DOHH2 (cell line): ENCODE results near the gene KLRC2.
"Not testable (repeated sequence)": the region's sequence is repeated elsewhere in the genome, so short reads cannot be mapped to it uniquely, and the experiment has no call there.

Source experiments
- H3F3A ChIP-seq: fragments of 200-600 bp; sonication (generic), shearing (Covaris generic); 2 replicates; pipeline ENCODE4 v1.6.0; 2016; ENCODE audit warnings: antibody characterized with exemption, mild to moderate bottlenecking; ENCODE audit not compliant: control insufficient read depth, insufficient read depth
- H3K27ac ChIP-seq: fragments of 200-600 bp; sonication (generic); 2 replicates; pipeline ENCODE4 v1.5.1; 2014; ENCODE audit warnings: low read depth, mild to moderate bottlenecking, low read length, moderate library complexity
- H3K27me3 ChIP-seq: fragments of 200-600 bp; sonication (generic); 2 replicates; pipeline ENCODE4 v1.6.1; 2014; ENCODE audit warnings: mild to moderate bottlenecking, low read length, mixed read lengths; ENCODE audit not compliant: control insufficient read depth
- H3K36me3 ChIP-seq: fragments of 200-600 bp; sonication (generic); 2 replicates; pipeline ENCODE4 v1.6.1; 2014; ENCODE audit warnings: mild to moderate bottlenecking, low read length, moderate library complexity, mixed read lengths; ENCODE audit not compliant: control insufficient read depth
- H3K4me1 ChIP-seq: fragments of 200-600 bp; sonication (generic); 2 replicates; pipeline ENCODE4 v1.6.1; 2014; ENCODE audit warnings: mild to moderate bottlenecking, low read length, mixed read lengths; ENCODE audit not compliant: control insufficient read depth
- H3K4me2 ChIP-seq: fragments of 200-600 bp; sonication (generic); 2 replicates; pipeline ENCODE4 v1.6.0; 2014; ENCODE audit warnings: mild to moderate bottlenecking, low read length, moderate library complexity
- H3K4me3 ChIP-seq: fragments of 200-600 bp; sonication (generic); 2 replicates; pipeline ENCODE4 v1.5.1; 2014; ENCODE audit warnings: mild to moderate bottlenecking, low read length, mixed read lengths
- H3K79me2 ChIP-seq: fragments of 200-600 bp; sonication (generic); 2 replicates; pipeline ENCODE4 v1.6.1; 2014; ENCODE audit warnings: mild to moderate bottlenecking, low read length, mixed read lengths; ENCODE audit not compliant: control insufficient read depth
- H3K9me2 ChIP-seq: fragments of 200-600 bp; sonication (generic); replicated peaks from 2 replicates; pipeline ENCODE4 v1.6.1; 2014; ENCODE audit warnings: mild to moderate bottlenecking, low read length, mixed read lengths; ENCODE audit not compliant: control insufficient read depth
- H3K9me3 ChIP-seq: fragments of 200-600 bp; sonication (generic); 2 replicates; pipeline ENCODE4 v1.6.1; 2014; ENCODE audit warnings: antibody characterized with exemption, low read length, mixed read lengths; ENCODE audit not compliant: control insufficient read depth, insufficient read depth
- H4K20me1 ChIP-seq: fragments of 200-600 bp; sonication (generic); 2 replicates; pipeline ENCODE4 v1.6.0; 2014; ENCODE audit warnings: low read depth, mild to moderate bottlenecking, antibody characterized with exemption, low read length, moderate library complexity; ENCODE audit not compliant: control insufficient read depth, insufficient read depth
- CTCF ChIP-seq: fragments of 200-600 bp; sonication (generic); IDR thresholded peaks from one replicate; pipeline ENCODE4 v1.5.1; 2014; ENCODE audit warnings: antibody characterized with exemption, mild to moderate bottlenecking, low read depth, low read length; ENCODE audit not compliant: poor library complexity, severe bottlenecking
- EZH2phosphoT487 ChIP-seq: fragments of 200-600 bp; sonication (generic); IDR thresholded peaks from 2 replicates; pipeline ENCODE4 v1.6.1; 2017; ENCODE audit warnings: borderline replicate concordance, mild to moderate bottlenecking, antibody characterized with exemption, low read length, moderate library complexity, mixed read lengths

The KLRC2 gene

GRCh38 chr12:10430623-10431022, 5.2 kb downstream of the KLRC2 start:
- H3K4me3 ChIP-seq, H3K9me3 ChIP-seq, H3K27me3 ChIP-seq, H3K27ac ChIP-seq, H3K79me2 ChIP-seq, H3K36me3 ChIP-seq, H3K4me1 ChIP-seq, H3K4me2 ChIP-seq, H4K20me1 ChIP-seq, H3F3A ChIP-seq, H3K9me2 ChIP-seq: not testable (repeated sequence)

GRCh38 chr12:10425938-10426337, 9.9 kb downstream of the KLRC2 start:
- not testable (repeated sequence) for H3F3A ChIP-seq, H3K79me2 ChIP-seq, H3K9me3 ChIP-seq, H4K20me1 ChIP-seq, H3K27me3 ChIP-seq, H3K4me1 ChIP-seq, H3K36me3 ChIP-seq, H3K27ac ChIP-seq, H3K4me3 ChIP-seq, H3K4me2 ChIP-seq, H3K9me2 ChIP-seq

- H3K79me2 ChIP-seq, H3K4me3 ChIP-seq, H3K9me2 ChIP-seq, H3K9me3 ChIP-seq, H3K27me3 ChIP-seq, H3F3A ChIP-seq, H4K20me1 ChIP-seq, H3K36me3 ChIP-seq, H3K27ac ChIP-seq, H3K4me2 ChIP-seq, H3K4me1 ChIP-seq: not testable (repeated sequence)
Measured at GRCh38 chr12:10424260-10424899, 11.4 kb downstream of the KLRC2 start.

- H3K79me2 ChIP-seq, result not testable (repeated sequence)
Measured at GRCh38 chr12:10422159-10422558, 13.7 kb downstream of the KLRC2 start.

GRCh38 chr12:10420334-10420733, 15.5 kb downstream of the KLRC2 start, which contains the start of gene KLRC3:
Gene KLRC3, minus strand, starts transcription at chr12:10420595. Its CDS starts 45 bp downstream, at chr12:10420550.
- not testable (repeated sequence) for H3K4me3 ChIP-seq, H3K79me2 ChIP-seq, H3K27me3 ChIP-seq, H4K20me1 ChIP-seq, H3K36me3 ChIP-seq, H3K27ac ChIP-seq, H3K4me1 ChIP-seq, H3F3A ChIP-seq, H3K9me3 ChIP-seq, H3K4me2 ChIP-seq, H3K9me2 ChIP-seq

More at GRCh38 chr12:10422159-10422558, 13.7 kb downstream of the KLRC2 start:
- H3K27ac ChIP-seq, H3K9me3 ChIP-seq, H3K4me3 ChIP-seq, H3K4me1 ChIP-seq, H3K9me2 ChIP-seq, H3F3A ChIP-seq, H4K20me1 ChIP-seq, H3K27me3 ChIP-seq, H3K4me2 ChIP-seq, H3K36me3 ChIP-seq: not testable (repeated sequence)

GRCh38 chr12:10409392-10409791, 26.4 kb downstream of the KLRC2 start, which contains the start of gene KLRC4:
Gene KLRC4, minus strand, starts transcription at chr12:10409757. Its CDS starts 182 bp downstream, at chr12:10409575.
- H3K4me1 ChIP-seq, result peaks cover 6% of the 10 kb centered on the region
- H3K4me3 ChIP-seq, result no peak within 1 kb of the TSS
- H3K79me2 ChIP-seq, result no peaks in the 10 kb centered on the region
- H4K20me1 ChIP-seq, result no peaks in the 10 kb centered on the region
- H3F3A ChIP-seq, result no peaks in the 10 kb centered on the region
- H3K36me3 ChIP-seq, result no peaks in the 10 kb centered on the region
- H3K9me3 ChIP-seq, result no peaks in the 10 kb centered on the region
- H3K27me3 ChIP-seq, result no peaks in the 10 kb centered on the region
- no peak within 1 kb of the TSS for H3K27ac ChIP-seq
- H3K9me2 ChIP-seq, result no peaks in the 10 kb centered on the region
- TF ChIP-seq CTCF, result no peak
- no peak for TF ChIP-seq EZH2phosphoT487
- no peak within 1 kb of the TSS for H3K4me2 ChIP-seq
